ENCODE data around the gene CDH4. TPM values are rescaled to one million over a fixed set of nuclear protein-coding genes. Genes with fewer than 3 reads are reported as not detected.
A peak's percentile ranks its signal among the peaks of the same experiment; 100 is the strongest.

The CDH4 gene
- polyA plus RNA-seq, 4 donors = 5.6 to 8.8 (median 7.0) TPM

DNA sequence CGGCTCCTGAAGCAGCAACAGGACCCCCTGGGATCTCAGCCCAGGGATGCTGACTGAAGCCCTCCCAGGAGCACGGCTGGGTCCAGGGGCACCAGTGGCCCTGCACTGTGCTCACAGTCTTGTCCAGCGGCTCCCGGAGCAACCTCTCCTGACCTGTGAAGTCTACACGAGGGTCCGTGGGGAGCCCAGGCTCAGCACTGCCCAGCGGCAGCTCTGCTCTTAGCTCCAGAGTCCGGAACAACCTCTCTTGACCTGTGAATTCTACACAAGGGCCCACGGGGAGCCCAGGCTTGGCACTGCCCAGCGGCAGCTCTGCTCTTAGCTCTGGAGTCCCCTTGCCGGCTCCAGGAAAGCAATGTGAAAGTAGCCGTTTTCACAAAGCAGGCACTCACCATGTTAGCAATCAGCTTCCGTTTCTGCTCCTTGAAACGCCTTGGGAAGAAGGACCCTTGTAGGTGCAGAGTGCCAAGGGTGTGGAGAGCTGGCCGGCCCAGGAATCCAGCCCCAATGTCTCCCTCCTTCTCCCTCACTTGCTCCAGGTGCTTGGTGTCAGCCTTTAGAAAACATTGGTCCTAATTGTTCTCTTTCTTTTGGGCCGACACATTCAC lies 310.9 kb downstream of the CDH4 start:
- no peak for DNase-seq (ENCODE audit: low read depth in 4 of 4, low spot score in 2 of 4)

DNA sequence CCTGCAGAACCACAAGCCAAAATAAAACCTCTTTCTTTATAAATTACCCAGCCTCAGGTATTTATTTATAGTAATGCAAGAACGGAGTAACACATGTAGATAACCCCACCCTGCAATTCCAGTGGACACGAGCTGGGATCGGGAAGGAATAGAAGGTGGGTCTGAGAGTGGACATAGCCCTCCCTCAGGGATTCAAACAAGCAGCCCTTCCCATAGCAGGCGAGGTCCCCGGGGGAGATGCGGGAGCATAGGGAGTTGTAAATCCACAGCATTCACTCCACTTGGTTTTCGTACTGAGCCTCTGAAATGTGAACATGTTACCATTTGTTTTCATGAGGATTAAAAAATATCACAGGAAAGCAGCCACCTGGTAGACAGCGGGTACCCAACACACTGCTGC lies 312.6 kb downstream of the CDH4 start:
- DNase-seq (ENCODE audit: low read depth in 4 of 4, low spot score in 2 of 4) = no peak

DNA sequence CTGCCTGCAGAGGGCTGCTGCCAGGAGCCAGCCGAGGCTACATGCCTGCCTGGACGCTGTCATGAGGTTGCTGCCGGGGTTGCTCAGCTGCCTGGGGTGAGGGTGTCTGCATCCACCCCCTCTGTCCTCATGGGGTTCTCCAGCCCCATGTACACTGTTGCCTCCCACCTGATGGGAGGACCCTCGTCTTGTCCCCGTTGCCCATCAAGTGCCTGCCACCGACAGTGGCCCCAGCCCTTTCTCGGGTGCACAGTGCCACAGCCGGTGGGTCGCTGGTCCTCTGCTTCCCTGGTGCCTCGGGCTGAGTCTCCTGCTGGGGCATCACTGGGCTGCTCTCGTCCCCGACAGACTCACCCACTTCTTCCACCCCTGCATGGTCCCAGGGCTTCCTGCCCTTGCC lies 313.7 kb downstream of the CDH4 start:
- no peak for DNase-seq (ENCODE audit: low read depth in 4 of 4, low spot score in 2 of 4)

- DNase-seq (ENCODE audit: low read depth in 4 of 4, low spot score in 2 of 4) = no peak
These were observed 314.6 kb downstream of the CDH4 start for GRCh38 chr20:61566691-61567090.

DNA sequence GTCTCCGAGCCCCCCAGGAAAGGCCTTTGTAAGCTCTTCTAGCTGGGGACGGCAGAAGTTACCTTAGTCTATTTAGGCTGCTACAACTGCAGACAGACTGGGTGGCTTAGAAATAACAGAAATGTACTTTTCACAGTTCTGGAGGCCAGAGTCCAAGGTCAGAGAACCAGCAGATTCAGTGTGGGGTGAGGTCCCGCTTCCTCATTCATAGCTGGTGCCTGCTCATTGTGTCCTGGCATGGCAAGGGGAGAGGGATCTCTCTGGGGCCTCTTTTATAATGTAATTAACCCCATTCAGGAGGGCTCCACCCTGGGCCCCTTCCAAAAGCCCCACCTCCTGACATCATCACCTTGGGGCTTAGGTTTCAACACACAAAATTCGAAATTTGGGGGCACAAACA lies 315.1 kb downstream of the CDH4 start:
- DNase-seq (ENCODE audit: low read depth in 4 of 4, low spot score in 2 of 4) = no peak

GRCh38 chr20:61569825-61570224 lies 317.8 kb downstream of the CDH4 start:
- DNase-seq (ENCODE audit: low read depth in 4 of 4, low spot score in 2 of 4) = peak in 2 of 4 donors; percentile 38 to 66

DNA sequence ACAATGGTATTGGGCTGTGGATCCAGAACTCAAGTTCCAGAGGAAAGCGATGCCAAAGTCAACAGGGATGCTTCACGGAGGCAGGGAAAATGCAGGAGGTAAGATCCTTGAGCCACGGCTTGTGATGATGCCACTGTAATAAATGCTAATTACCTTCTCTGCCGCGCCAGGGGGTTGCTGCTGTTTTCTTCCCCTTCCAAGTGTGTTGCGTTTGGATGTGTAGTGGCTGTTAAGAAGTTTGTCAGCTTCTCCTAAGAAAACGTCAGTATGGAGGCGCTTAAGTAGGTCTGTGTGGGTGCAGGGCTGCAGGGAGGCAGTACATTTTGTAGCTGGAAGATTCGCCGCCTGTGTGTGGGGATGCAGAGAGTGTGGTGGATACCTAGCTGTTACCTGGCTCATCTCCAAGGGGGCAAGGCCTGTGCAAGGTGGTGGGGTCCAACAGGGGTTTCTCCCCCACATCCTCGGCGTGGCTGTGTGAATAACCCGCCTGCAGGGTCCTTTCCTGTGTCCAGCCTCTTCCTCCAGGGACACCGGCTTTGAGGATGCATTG lies 318.7 kb downstream of the CDH4 start:
- DNase-seq (ENCODE audit: low read depth in 4 of 4, low spot score in 2 of 4) = no peak

- no peak for DNase-seq (ENCODE audit: low read depth in 4 of 4, low spot score in 2 of 4)
These were observed 319.2 kb downstream of the CDH4 start for GRCh38 chr20:61571221-61571620.

DNA sequence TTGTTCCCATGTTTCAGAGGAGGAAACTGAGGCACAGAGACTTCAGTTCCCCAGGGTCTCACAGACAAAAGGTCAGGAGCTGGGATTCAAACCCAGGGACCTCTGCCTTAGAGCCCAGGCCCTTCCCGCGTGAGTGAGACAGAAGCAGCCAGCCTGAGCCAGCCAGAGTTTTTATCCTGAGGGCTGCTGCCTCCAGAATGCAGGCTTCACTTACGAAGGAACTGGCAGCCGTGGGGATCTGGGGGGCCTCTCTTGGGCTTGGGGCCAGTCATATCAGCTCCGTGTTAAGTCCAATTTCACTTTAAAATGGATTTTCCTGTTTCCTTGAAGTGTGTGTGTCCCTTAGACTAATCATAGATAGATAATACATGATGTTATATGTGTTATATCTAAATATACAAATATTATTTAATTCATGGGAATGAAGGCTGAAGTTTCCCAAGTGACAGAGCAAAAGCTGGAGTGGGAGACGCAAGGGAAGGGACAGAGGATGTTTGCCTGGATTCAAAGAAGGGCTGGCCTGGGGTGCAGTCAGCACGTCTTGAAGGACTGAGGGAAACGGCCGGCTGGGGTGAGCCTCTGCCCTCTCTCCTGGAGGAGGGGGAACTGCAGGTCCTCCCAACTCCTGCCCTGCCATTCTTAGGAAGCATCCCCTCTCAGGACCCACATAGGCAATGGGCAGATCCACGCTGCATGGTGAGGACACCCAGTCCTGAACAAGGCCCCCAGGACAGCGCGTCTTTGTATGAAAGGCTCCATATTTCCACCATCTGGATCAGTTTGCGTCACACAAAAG lies 320.1 kb downstream of the CDH4 start:
- no peak for DNase-seq (ENCODE audit: low read depth in 4 of 4, low spot score in 2 of 4)

- no peak for DNase-seq (ENCODE audit: low read depth in 4 of 4, low spot score in 2 of 4)
These were observed 320.7 kb downstream of the CDH4 start for GRCh38 chr20:61572789-61573188.

- no peak for DNase-seq (ENCODE audit: low read depth in 4 of 4, low spot score in 2 of 4)
These were observed 321.6 kb downstream of the CDH4 start for GRCh38 chr20:61573415-61574305.

GRCh38 chr20:61575151-61575937 lies 323.3 kb downstream of the CDH4 start:
- DNase-seq (ENCODE audit: low read depth in 4 of 4, low spot score in 2 of 4) = no peak

- no peak for DNase-seq (ENCODE audit: low read depth in 4 of 4, low spot score in 2 of 4)
These were observed 324.3 kb downstream of the CDH4 start for GRCh38 chr20:61576372-61576771.

DNA sequence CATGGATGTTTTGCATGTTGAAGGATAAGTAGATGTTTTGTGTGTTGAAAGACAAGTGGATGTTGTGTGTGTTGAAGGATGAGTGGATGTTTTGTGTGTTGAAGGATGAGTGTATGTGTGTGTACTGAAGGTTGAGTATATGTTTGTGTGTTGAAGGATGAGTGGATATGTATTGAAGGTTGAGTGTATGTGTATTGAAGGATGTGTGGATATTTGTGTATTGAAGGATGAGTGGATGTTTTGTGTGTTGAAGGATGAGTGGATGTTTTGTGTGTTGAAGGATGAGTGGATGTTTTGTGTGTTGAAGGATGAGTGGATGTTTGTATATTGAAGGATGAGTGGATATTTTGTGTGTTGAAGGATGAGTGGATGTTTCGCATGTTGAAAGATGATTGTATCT lies 325.0 kb downstream of the CDH4 start:
- no peak for DNase-seq (ENCODE audit: low read depth in 4 of 4, low spot score in 2 of 4)

DNA sequence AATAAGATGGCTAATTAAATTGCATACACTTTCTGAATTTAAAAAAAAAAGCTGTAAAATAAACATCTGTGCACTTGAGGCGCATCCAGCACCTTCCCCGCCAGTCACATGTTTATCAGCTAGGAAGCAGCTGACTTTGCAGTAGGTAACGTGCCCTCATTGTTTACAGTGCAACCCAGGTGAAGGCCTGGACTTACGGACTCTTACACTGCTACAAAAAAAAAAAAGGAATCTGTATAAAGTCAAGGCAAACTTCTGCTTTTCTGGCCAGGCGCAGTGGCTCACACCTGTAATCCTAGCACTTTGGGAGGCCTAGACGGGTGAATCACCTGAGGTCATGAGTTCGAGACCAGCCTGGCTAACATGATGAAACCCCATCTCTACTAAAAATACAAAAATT lies 327.8 kb downstream of the CDH4 start:
- DNase-seq (ENCODE audit: low read depth in 4 of 4, low spot score in 2 of 4) = no peak

- DNase-seq (ENCODE audit: low read depth in 4 of 4, low spot score in 2 of 4) = no peak
These were observed 329.1 kb downstream of the CDH4 start for GRCh38 chr20:61580958-61581824.

GRCh38 chr20:61581825-61582188 lies 329.7 kb downstream of the CDH4 start:
- DNase-seq (ENCODE audit: low read depth in 4 of 4, low spot score in 2 of 4) = no peak

- no peak for DNase-seq (ENCODE audit: low read depth in 4 of 4, low spot score in 2 of 4)
These were observed 330.3 kb downstream of the CDH4 start for GRCh38 chr20:61582196-61582923.

- no peak for DNase-seq (ENCODE audit: low read depth in 4 of 4, low spot score in 2 of 4)
These were observed 331.3 kb downstream of the CDH4 start for GRCh38 chr20:61583356-61583755.

Data from left renal cortex interstitium (tissue), 4 donors.